Suprapubic skin (tissue), 3 donors: ENCODE results near the gene CDKN2B-AS1.

Experiments
- CTCF ChIP-seq, 2 donors: fragments of 200-600 bp in 1 of 2; fragments of 450-650 bp in 1 of 2; sonication (generic) in 1 of 2; IDR thresholded peaks; one replicate each; pipeline ENCODE4 v1.5.1; 2016 to 2019; ENCODE audit warnings: antibody characterized with exemption in 2 of 2, mild to moderate bottlenecking in 1 of 2, moderate library complexity in 1 of 2
- POLR2A ChIP-seq, 2 donors: fragments of 450-650 bp; IDR thresholded peaks; one replicate each; pipeline ENCODE4 v1.6.1; 2017; ENCODE audit warnings: antibody characterized with exemption in 2 of 2, mild to moderate bottlenecking in 2 of 2, moderate library complexity in 2 of 2

- TF ChIP-seq CTCF (IDR thresholded peaks at IDR 0.05) (no peak), POLR2A (IDR thresholded peaks at IDR 0.05) (no peak)
Measured at GRCh38 chr9:21968331-21969010, 26.1 kb upstream of the CDKN2B-AS1 start.
